HepG2 (cell line): ENCODE data around the gene ADAT3. TPM values are rescaled to one million over a fixed set of nuclear protein-coding genes. Genes with fewer than 3 reads are reported as not detected.

Source experiments
- ATAC-seq: fragments of 200-7000 bp; cut with Tn5 transposase; 3 replicates; pipeline ENCODE4 v1.9.1; 2020; ENCODE audit warnings: mild to moderate bottlenecking, moderate library complexity
- BruUV-seq: library from RNA; stranded (reverse); fragments of 400-500 nt; replicated peaks from 2 replicates; lab custom pipeline; 2021; lab: Mats Ljungman, UMichigan
- CTCF ChIA-PET: fragments of 300-600 bp; formaldehyde crosslinking; extraction: SDS; loops from one replicate; lab custom pipeline; 2021; ENCODE audit warnings: low total read pairs, inconsistent platforms, low intra/inter-chr PET ratio; lab: Yijun Ruan, JAX
- POLR2A ChIA-PET: fragments of 350-600 bp; sonication (Branson Sonifier 250); formaldehyde crosslinking; loops from one replicate; lab custom pipeline; 2020; ENCODE audit warnings: antibody characterized with exemption, inconsistent platforms; lab: Yijun Ruan, JAX
- DNase-seq: peaks from one replicate; pipeline ENCODE4 v3.0.0-alpha.2; 2015; ENCODE audit warnings: low spot score
- FAIRE-seq: peaks from 3 replicates; lab custom pipeline; 2011; peaks lifted over from hg19 to GRCh38; lab: Jason Lieb, UNC
- H2AFZ ChIP-seq: one replicate; pipeline ENCODE4 v1.6.1; 2011; ENCODE audit warnings: low read length, inconsistent platforms
- H3K27ac ChIP-seq: fragments of 300-600 bp; 3 replicates; pipeline ENCODE4 v1.8.0; 2011; ENCODE audit warnings: mixed run types, mild to moderate bottlenecking, mixed read lengths, low read length, inconsistent platforms; ENCODE audit not compliant: insufficient read depth; ENCODE audit errors: extremely low read length
- H3K27me3 ChIP-seq, 2 experiments: fragments of 200-600 bp in 1 of 2; 2 replicates in 1 of 2; 3 replicates in 1 of 2; pipeline versions ENCODE4 v1.6.0 to v1.8.0; 2011; ENCODE audit warnings: low read length in 2 of 2, mild to moderate bottlenecking in 2 of 2, moderate library complexity in 2 of 2, inconsistent platforms in 1 of 2; ENCODE audit not compliant: insufficient read depth in 2 of 2, control insufficient read depth in 1 of 2
- H3K36me3 ChIP-seq, 2 experiments: fragments of 200-600 bp in 1 of 2; replicated peaks in 1 of 2; 2 replicates in 1 of 2; 3 replicates in 1 of 2; pipeline versions ENCODE4 v1.5.1 to v1.8.0; 2011; ENCODE audit warnings: low read length in 2 of 2, inconsistent platforms in 1 of 2; ENCODE audit not compliant: insufficient read depth in 2 of 2, control insufficient read depth in 1 of 2
- H3K4me1 ChIP-seq: 2 replicates; pipeline ENCODE4 v1.5.1; 2012; ENCODE audit warnings: low read length, inconsistent platforms; ENCODE audit not compliant: insufficient read depth
- H3K4me2 ChIP-seq: 2 replicates; pipeline ENCODE4 v1.6.0; 2011; ENCODE audit warnings: low read depth, low read length, inconsistent platforms
- H3K4me3 ChIP-seq, 3 experiments: fragments of 200-600 bp in 1 of 3; sonication (generic), shearing (Covaris generic) in 1 of 3; replicated peaks in 1 of 3; 2 replicates each; pipeline ENCODE4 v1.5.1; 2011 to 2016; ENCODE audit warnings: low read length in 3 of 3, inconsistent platforms in 2 of 3, low read depth in 2 of 3, mild to moderate bottlenecking in 2 of 3, control low read depth in 1 of 3, mixed read lengths in 1 of 3; ENCODE audit not compliant: insufficient read depth in 1 of 3
- H3K79me2 ChIP-seq: one replicate; pipeline ENCODE4 v1.6.1; 2011; ENCODE audit warnings: low read length, inconsistent platforms; ENCODE audit not compliant: insufficient read depth
- H3K9ac ChIP-seq: 2 replicates; pipeline ENCODE4 v1.6.0; 2011; ENCODE audit warnings: mild to moderate bottlenecking, low read depth, low read length, inconsistent platforms; ENCODE audit not compliant: insufficient read depth
- H3K9me3 ChIP-seq: 2 replicates; pipeline ENCODE4 v1.5.1; 2012; ENCODE audit warnings: mild to moderate bottlenecking, low read length
- H4K20me1 ChIP-seq: 2 replicates; pipeline ENCODE4 v1.6.0; 2011; ENCODE audit warnings: inconsistent platforms, mild to moderate bottlenecking, low read length, moderate library complexity; ENCODE audit not compliant: insufficient read depth
- ARNTL ChIP-seq: sonication (generic); formaldehyde crosslinking; IDR thresholded peaks from 2 replicates; pipeline ENCODE4 v1.4.0; 2020; ENCODE audit warnings: mild to moderate bottlenecking, missing genetic modification reagents
- FLYWCH1 ChIP-seq: sonication (generic); formaldehyde crosslinking; IDR thresholded peaks from 2 replicates; pipeline ENCODE4 v1.8.1; 2023; ENCODE audit warnings: mild to moderate bottlenecking, missing genetic modification reagents
- NCOA5 ChIP-seq: sonication (generic); formaldehyde crosslinking; IDR thresholded peaks from 2 replicates; pipeline ENCODE4 v1.4.0; 2020; ENCODE audit warnings: missing genetic modification reagents
- RBAK ChIP-seq: sonication (generic); formaldehyde crosslinking; IDR thresholded peaks from 2 replicates; pipeline ENCODE4 v1.5.1; 2020; ENCODE audit warnings: mild to moderate bottlenecking, missing genetic modification reagents
- REL ChIP-seq: sonication (generic); formaldehyde crosslinking; conservative IDR thresholded peaks from 2 replicates; pipeline ENCODE4 v1.8.0; 2022; ENCODE audit warnings: mild to moderate bottlenecking, missing genetic modification reagents, moderate library complexity
- SATB2 ChIP-seq: sonication (generic); formaldehyde crosslinking; IDR thresholded peaks from 2 replicates; pipeline ENCODE4 v1.5.0; 2020; ENCODE audit warnings: missing genetic modification reagents
- TBX2 ChIP-seq: sonication (generic); formaldehyde crosslinking; IDR thresholded peaks from 2 replicates; pipeline ENCODE4 v1.5.0; 2020; ENCODE audit warnings: missing genetic modification reagents, mild to moderate bottlenecking, borderline replicate concordance
- TCF7 ChIP-seq: sonication (generic); IDR thresholded peaks from 2 replicates; pipeline ENCODE4 v1.6.1; 2016; ENCODE audit warnings: antibody characterized with exemption, low read depth
- WIZ ChIP-seq: sonication (generic); formaldehyde crosslinking; IDR thresholded peaks from 2 replicates; pipeline ENCODE4 v1.5.1; 2020; ENCODE audit warnings: mild to moderate bottlenecking, missing genetic modification reagents
- XBP1 ChIP-seq: sonication (generic); formaldehyde crosslinking; IDR thresholded peaks from 2 replicates; pipeline ENCODE4 v1.5.0; 2020; ENCODE audit warnings: missing genetic modification reagents
- ZKSCAN1 ChIP-seq: fragments of 150-350 bp; IDR thresholded peaks from 2 replicates; pipeline ENCODE4 v1.6.1; 2014; ENCODE audit warnings: low read length
- ZNF230 ChIP-seq: sonication (generic); formaldehyde crosslinking; IDR thresholded peaks from 2 replicates; pipeline ENCODE4 v1.4.0; 2020; ENCODE audit warnings: mild to moderate bottlenecking, missing genetic modification reagents
- ZNF510 ChIP-seq: sonication (generic); formaldehyde crosslinking; IDR thresholded peaks from 2 replicates; pipeline ENCODE4 v1.4.0; 2020; ENCODE audit warnings: low read depth, mild to moderate bottlenecking, missing genetic modification reagents
- ZNF547 ChIP-seq: sonication (generic); formaldehyde crosslinking; IDR thresholded peaks from 2 replicates; pipeline ENCODE4 v1.5.1; 2020; ENCODE audit warnings: mild to moderate bottlenecking, missing genetic modification reagents
- ZNF7 ChIP-seq: IDR thresholded peaks from 2 replicates; pipeline ENCODE4 v1.6.1; 2016; ENCODE audit warnings: missing biosample characterization, missing genetic modification reagents
- ZNF768 ChIP-seq: sonication (generic); formaldehyde crosslinking; IDR thresholded peaks from 2 replicates; pipeline ENCODE4 v1.4.0; 2020; ENCODE audit warnings: missing genetic modification reagents
- WGBS: methylation state at CpG from one replicate; pipeline ENCODE4 v1.1.6; 2017; ENCODE audit warnings: low lambda C conversion rate; 5-methylcytosine and 5-hydroxymethylcytosine counted together
- in situ Hi-C: cut with HindIII; loops from 2 replicates; pipeline ENCODE4 v1.10.0; 2017; ENCODE audit warnings: low pct_unique_long_range_greater_than_20kb; ENCODE audit not compliant: extremely low pct_ligation_motif_present
- intact Hi-C: fragments of 100-400 bp; cut with micrococcal nuclease; formaldehyde crosslinking; loops from one replicate; pipeline ENCODE4 v1.10.0; 2022; ENCODE audit not compliant: unreplicated experiment
- polyA plus RNA-seq, 8 experiments: library from polyadenylated mRNA; depleted of rRNA in 3 of 8; stranded (reverse) in 7 of 8; unstranded in 1 of 8; fragments of >200 nt; fragmentation: Illumina TruSeq in 4 of 8; extraction: Trizol in 4 of 8; gene quantifications; 2 replicates each; pipeline versions ENCODE4 v1.2.1 to v1.2.3, GENCODE V29; 2011 to 2016; ENCODE audit warnings: low read depth in 4 of 8, missing spikeins in 1 of 8, mixed read lengths in 1 of 8; ENCODE audit not compliant: insufficient read depth in 1 of 8
- total RNA-seq, 5 experiments: library from RNA; depleted of rRNA; stranded (reverse); fragments of >200 nt; fragmentation: Illumina TruSeq; extraction: Trizol; gene quantifications; 2 replicates each; pipeline ENCODE4 v1.2.3, GENCODE V29; 2016; ENCODE audit warnings: low read depth in 1 of 5
- TF ChIP-seq, protein P1 (sequence below): sonication (generic); formaldehyde crosslinking; IDR thresholded peaks from 2 replicates; pipeline ENCODE4 v1.4.0; 2020; ENCODE audit warnings: mild to moderate bottlenecking, missing genetic modification reagents
- TF ChIP-seq, protein P2 (sequence below): sonication (generic); formaldehyde crosslinking; IDR thresholded peaks from 2 replicates; pipeline ENCODE4 v1.4.0; 2020; ENCODE audit warnings: missing genetic modification reagents
- TF ChIP-seq, protein P3 (sequence below): sonication (generic); formaldehyde crosslinking; IDR thresholded peaks from 2 replicates; pipeline ENCODE4 v1.8.1; 2023; ENCODE audit warnings: mild to moderate bottlenecking, moderate library complexity, missing genetic modification reagents

ADAT3 gene
- total and polyA plus RNA-seq, 2 of the 13 experiments (the other 11 are each of a cell fraction or from before 2014, with no cell fraction given): 0.95 to 3.5 TPM

DNA sequence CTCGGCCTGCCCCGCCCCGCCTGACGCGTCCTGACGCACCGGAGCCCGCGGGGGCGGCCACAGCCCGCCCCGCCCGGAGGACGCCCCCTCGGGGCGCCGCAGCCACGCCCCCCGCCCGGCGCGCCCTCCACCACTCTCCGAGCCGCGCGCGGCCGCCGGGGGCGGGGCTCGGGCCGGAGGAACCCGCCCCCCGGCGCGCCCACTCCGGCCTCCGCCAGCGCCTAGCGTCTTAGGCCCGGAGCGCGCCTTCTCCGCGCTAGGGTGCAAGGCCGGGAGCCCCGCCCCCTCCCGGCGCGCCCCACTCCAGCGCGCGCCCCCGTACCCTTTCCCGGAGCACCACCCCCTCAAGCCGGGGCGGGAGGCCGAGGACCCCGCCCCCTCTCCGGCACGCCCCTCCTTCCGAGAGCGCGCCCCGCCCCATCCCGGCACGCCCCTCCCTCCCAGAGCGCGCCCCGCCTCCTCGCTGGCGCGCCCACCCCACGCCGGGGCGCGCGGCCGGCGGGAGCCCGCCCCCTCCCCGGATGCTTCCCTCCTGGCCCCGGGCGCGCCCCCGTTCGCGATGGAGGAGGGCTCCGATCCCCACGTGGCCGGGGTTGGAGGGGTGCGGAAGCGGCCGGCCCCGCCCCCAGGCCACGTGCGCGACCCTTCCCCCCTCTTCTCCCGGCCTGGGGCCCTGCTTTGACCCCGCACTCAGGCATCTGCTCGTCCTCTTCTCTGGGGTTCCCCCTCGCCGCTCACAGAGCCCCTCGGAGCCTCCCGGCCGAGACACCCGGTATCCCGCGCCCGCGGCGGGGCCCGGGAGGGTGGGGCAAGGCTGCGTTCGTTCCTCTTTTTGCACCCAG, 41.3 kb upstream of the ADAT3 start:
- H3K9me3 ChIP-seq: no peaks in the 10 kb centered on the region
- intact Hi-C loops (no loop called here), in situ Hi-C loops (no loop called here)
- ATAC-seq (peak; percentile 48), DNase-seq (peak; percentile 85), FAIRE-seq (no peak)
- peak overlapping the region; percentile 89 for H3K9ac ChIP-seq
- H4K20me1 ChIP-seq: peaks cover 22% of the 10 kb centered on the region; the same call in 1 of the 2 replicates
- no CpG with 5 or more reads among the region's 115 CpGs for WGBS
- no peak overlapping the region for H2AFZ ChIP-seq
- BruUV-seq: no TSS peak
- H3K27me3 ChIP-seq: no peaks in the 10 kb centered on the region; a peak in 1 of 5 replicates
- peak overlapping the region; percentile 94 for H3K4me2 ChIP-seq
- ChIA-PET POLR2A (interaction anchor here (0.6 to 1.5 kb wide), 13 partner anchors 10 to 633 kb away, joined by 3 to 13 read pairs (median 4); partner anchors contain the start of genes ABHD17A, ADAT3 and SCAMP4), CTCF (interaction anchor here (1.2 kb wide), 1 partner anchor 15 kb away, joined by 3 read pairs; the partner anchor contains the start of gene REXO1)
- peak overlapping the region; percentile 73 to 98 (median 82) for H3K4me3 ChIP-seq
- peak overlapping the region; percentile 98 for H3K27ac ChIP-seq
- H3K4me1 ChIP-seq: peaks cover 64% of the 10 kb centered on the region
- peaks cover 38% of the 10 kb centered on the region for H3K79me2 ChIP-seq
- H3K36me3 ChIP-seq: no peaks in the 10 kb centered on the region
- no peak for TF ChIP-seq RBAK (CRISPR knock-in tag)
- TF ChIP-seq ZNF7 (CRISPR knock-in tag): no peak
- TF ChIP-seq WIZ (CRISPR knock-in tag): no peak; the same call in 1 of the 2 replicates
- no peak for TF ChIP-seq ZKSCAN1
- no peak for TF ChIP-seq TCF7
- TF ChIP-seq ZNF510: no peak
- TF ChIP-seq ARNTL (CRISPR knock-in tag): peak; percentile 96
- TF ChIP-seq, protein P1, sequence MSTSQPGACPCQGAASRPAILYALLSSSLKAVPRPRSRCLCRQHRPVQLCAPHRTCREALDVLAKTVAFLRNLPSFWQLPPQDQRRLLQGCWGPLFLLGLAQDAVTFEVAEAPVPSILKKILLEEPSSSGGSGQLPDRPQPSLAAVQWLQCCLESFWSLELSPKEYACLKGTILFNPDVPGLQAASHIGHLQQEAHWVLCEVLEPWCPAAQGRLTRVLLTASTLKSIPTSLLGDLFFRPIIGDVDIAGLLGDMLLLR (CRISPR knock-in tag): peak; percentile 95; the same call in 1 of the 2 replicates
- TF ChIP-seq SATB2 (CRISPR knock-in tag): no peak
- TF ChIP-seq, protein P2, sequence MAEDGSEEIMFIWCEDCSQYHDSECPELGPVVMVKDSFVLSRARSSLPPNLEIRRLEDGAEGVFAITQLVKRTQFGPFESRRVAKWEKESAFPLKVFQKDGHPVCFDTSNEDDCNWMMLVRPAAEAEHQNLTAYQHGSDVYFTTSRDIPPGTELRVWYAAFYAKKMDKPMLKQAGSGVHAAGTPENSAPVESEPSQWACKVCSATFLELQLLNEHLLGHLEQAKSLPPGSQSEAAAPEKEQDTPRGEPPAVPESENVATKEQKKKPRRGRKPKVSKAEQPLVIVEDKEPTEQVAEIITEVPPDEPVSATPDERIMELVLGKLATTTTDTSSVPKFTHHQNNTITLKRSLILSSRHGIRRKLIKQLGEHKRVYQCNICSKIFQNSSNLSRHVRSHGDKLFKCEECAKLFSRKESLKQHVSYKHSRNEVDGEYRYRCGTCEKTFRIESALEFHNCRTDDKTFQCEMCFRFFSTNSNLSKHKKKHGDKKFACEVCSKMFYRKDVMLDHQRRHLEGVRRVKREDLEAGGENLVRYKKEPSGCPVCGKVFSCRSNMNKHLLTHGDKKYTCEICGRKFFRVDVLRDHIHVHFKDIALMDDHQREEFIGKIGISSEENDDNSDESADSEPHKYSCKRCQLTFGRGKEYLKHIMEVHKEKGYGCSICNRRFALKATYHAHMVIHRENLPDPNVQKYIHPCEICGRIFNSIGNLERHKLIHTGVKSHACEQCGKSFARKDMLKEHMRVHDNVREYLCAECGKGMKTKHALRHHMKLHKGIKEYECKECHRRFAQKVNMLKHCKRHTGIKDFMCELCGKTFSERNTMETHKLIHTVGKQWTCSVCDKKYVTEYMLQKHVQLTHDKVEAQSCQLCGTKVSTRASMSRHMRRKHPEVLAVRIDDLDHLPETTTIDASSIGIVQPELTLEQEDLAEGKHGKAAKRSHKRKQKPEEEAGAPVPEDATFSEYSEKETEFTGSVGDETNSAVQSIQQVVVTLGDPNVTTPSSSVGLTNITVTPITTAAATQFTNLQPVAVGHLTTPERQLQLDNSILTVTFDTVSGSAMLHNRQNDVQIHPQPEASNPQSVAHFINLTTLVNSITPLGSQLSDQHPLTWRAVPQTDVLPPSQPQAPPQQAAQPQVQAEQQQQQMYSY (CRISPR knock-in tag): no peak
- no peak for TF ChIP-seq ZNF230 (CRISPR knock-in tag)
- TF ChIP-seq ZNF768: no peak
- no peak; the same call in 1 of the 2 replicates for TF ChIP-seq TBX2 (CRISPR knock-in tag)
- TF ChIP-seq FLYWCH1 (CRISPR knock-in tag): no peak
- peak; percentile 75; the same call in 1 of the 2 replicates for TF ChIP-seq REL (CRISPR knock-in tag)
- no peak for TF ChIP-seq NCOA5
- TF ChIP-seq, protein P3, sequence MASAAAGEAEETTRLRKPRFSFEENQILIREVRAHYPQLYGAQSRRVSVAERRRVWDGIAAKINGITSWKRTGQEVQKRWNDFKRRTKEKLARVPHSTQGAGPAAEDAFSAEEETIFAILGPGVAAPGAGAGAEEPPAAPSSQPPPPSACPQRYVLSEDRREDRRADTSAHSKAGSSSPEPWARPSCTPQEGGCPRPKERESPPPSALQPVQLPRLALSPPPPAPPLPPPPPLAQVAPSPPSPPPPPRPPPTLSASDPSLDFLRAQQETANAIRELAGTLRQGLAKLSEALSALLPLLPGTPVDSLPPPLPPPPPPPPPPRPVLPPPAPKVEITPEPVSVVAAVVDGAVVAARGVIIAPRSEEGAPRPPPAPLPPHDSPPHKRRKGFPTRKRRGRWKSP: no peak
- TF ChIP-seq ZNF547 (CRISPR knock-in tag): no peak
- TF ChIP-seq XBP1 (CRISPR knock-in tag): no peak
